GM19043 (cell line): ENCODE measurements around the gene APBA1.

Experiments used
- ATAC-seq: cut with Tn5 transposase; IDR thresholded peaks from one replicate; pipeline ENCODE4 v1.9.1; 2021; ENCODE audit warnings: low read depth; ENCODE audit not compliant: unreplicated experiment

APBA1 gene

GRCh38 chr9:69658987-69659675 lies 13.0 kb downstream of the APBA1 start:
- no peak for ATAC-seq

GRCh38 chr9:69657269-69657668 lies 14.9 kb downstream of the APBA1 start:
- no peak for ATAC-seq

- ATAC-seq = no peak
Measured at GRCh38 chr9:69655065-69655464, 17.1 kb downstream of the APBA1 start.

- ATAC-seq = no peak
Measured at GRCh38 chr9:69653261-69653660, 18.9 kb downstream of the APBA1 start.

- ATAC-seq = no peak
Measured at GRCh38 chr9:69649566-69650250, 22.5 kb downstream of the APBA1 start.

- no peak for ATAC-seq
Measured at GRCh38 chr9:69647804-69648203, 24.4 kb downstream of the APBA1 start.

- ATAC-seq = no peak
Measured at GRCh38 chr9:69646810-69647209, 25.4 kb downstream of the APBA1 start.

- no peak for ATAC-seq
Measured at GRCh38 chr9:69645488-69645887, 26.7 kb downstream of the APBA1 start.

GRCh38 chr9:69643098-69643497 lies 29.1 kb downstream of the APBA1 start:
- no peak for ATAC-seq

- ATAC-seq = no peak
Measured at GRCh38 chr9:69637817-69638200, 34.4 kb downstream of the APBA1 start.

GRCh38 chr9:69637193-69637816 lies 34.9 kb downstream of the APBA1 start:
- no peak for ATAC-seq

GRCh38 chr9:69633716-69634115 lies 38.5 kb downstream of the APBA1 start:
- peak; percentile 53 for ATAC-seq

GRCh38 chr9:69632768-69633167 lies 39.4 kb downstream of the APBA1 start:
- ATAC-seq = no peak

- ATAC-seq = no peak
Measured at GRCh38 chr9:69627281-69627680, 44.9 kb downstream of the APBA1 start.

- no peak for ATAC-seq
Measured at GRCh38 chr9:69623276-69623675, 48.9 kb downstream of the APBA1 start.

- ATAC-seq = no peak
Measured at GRCh38 chr9:69622676-69623075, 49.5 kb downstream of the APBA1 start.

GRCh38 chr9:69621730-69622460 lies 50.3 kb downstream of the APBA1 start:
- no peak for ATAC-seq

- no peak for ATAC-seq
Measured at GRCh38 chr9:69620731-69621130, 51.4 kb downstream of the APBA1 start.

GRCh38 chr9:69619233-69619632 lies 52.9 kb downstream of the APBA1 start:
- no peak for ATAC-seq

- no peak for ATAC-seq
Measured at GRCh38 chr9:69617006-69617405, 55.2 kb downstream of the APBA1 start.

- no peak for ATAC-seq
Measured at GRCh38 chr9:69615880-69616279, 56.3 kb downstream of the APBA1 start.
